ENCODE data around the gene PIK3C2A.
"Not testable (repeated sequence)": the region's sequence is repeated elsewhere in the genome, so short reads cannot be mapped to it uniquely, and the experiment has no call there.

PIK3C2A gene

GRCh38 chr11:17207317-17208256, at the start of gene PIK3C2A:
PIK3C2A (minus strand) TSS chr11:17207986; CDS start chr11:17169741, 38,245 bp downstream.
- peak; percentile 90 to 93 for DNase-seq (ENCODE audit: low read depth in 2 of 2)

GRCh38 chr11:17257196-17257595, 49.4 kb upstream of the PIK3C2A start:
- no peak for DNase-seq (ENCODE audit: low read depth in 2 of 2)

GRCh38 chr11:17256512-17256911, 48.7 kb upstream of the PIK3C2A start:
- DNase-seq (ENCODE audit: low read depth in 2 of 2) = no peak

- DNase-seq (ENCODE audit: low read depth in 2 of 2) = no peak
These were observed 44.9 kb upstream of the PIK3C2A start for GRCh38 chr11:17252704-17253103.

GRCh38 chr11:17250561-17251350, 43.0 kb upstream of the PIK3C2A start:
- DNase-seq (ENCODE audit: low read depth in 2 of 2) = no peak

- DNase-seq (ENCODE audit: low read depth in 2 of 2) = no peak
These were observed 36.3 kb upstream of the PIK3C2A start for GRCh38 chr11:17244046-17244445.

GRCh38 chr11:17242954-17243353, 35.2 kb upstream of the PIK3C2A start:
- DNase-seq (ENCODE audit: low read depth in 2 of 2) = not testable (repeated sequence)

GRCh38 chr11:17240780-17241179, 33.0 kb upstream of the PIK3C2A start:
- no peak for DNase-seq (ENCODE audit: low read depth in 2 of 2)

- DNase-seq (ENCODE audit: low read depth in 2 of 2) = not testable (repeated sequence)
These were observed 32.1 kb upstream of the PIK3C2A start for GRCh38 chr11:17239927-17240326.

GRCh38 chr11:17238377-17238776, 30.6 kb upstream of the PIK3C2A start:
- no peak for DNase-seq (ENCODE audit: low read depth in 2 of 2)

GRCh38 chr11:17233101-17233500, 25.3 kb upstream of the PIK3C2A start:
- DNase-seq (ENCODE audit: low read depth in 2 of 2) = no peak

- peak in 1 of 2 donors; percentile 33 for DNase-seq (ENCODE audit: low read depth in 2 of 2)
These were observed 23.4 kb upstream of the PIK3C2A start for GRCh38 chr11:17230867-17231851.

- no peak for DNase-seq (ENCODE audit: low read depth in 2 of 2)
These were observed 21.8 kb upstream of the PIK3C2A start for GRCh38 chr11:17229481-17230152.

- DNase-seq (ENCODE audit: low read depth in 2 of 2) = not testable (repeated sequence)
These were observed 20.6 kb upstream of the PIK3C2A start for GRCh38 chr11:17228186-17228925.

GRCh38 chr11:17224727-17225126, 16.9 kb upstream of the PIK3C2A start:
- no peak for DNase-seq (ENCODE audit: low read depth in 2 of 2)

GRCh38 chr11:17221968-17222367, 14.2 kb upstream of the PIK3C2A start:
- no peak for DNase-seq (ENCODE audit: low read depth in 2 of 2)

- DNase-seq (ENCODE audit: low read depth in 2 of 2) = no peak
These were observed 11.2 kb upstream of the PIK3C2A start for GRCh38 chr11:17219016-17219415.

- no peak for DNase-seq (ENCODE audit: low read depth in 2 of 2)
These were observed 10.6 kb upstream of the PIK3C2A start for GRCh38 chr11:17218403-17218802.

GRCh38 chr11:17217401-17217800, 9.6 kb upstream of the PIK3C2A start:
- no peak for DNase-seq (ENCODE audit: low read depth in 2 of 2)

GRCh38 chr11:17214338-17214737, 6.6 kb upstream of the PIK3C2A start:
- DNase-seq (ENCODE audit: low read depth in 2 of 2) = no peak
